Activated T-cell treated with anti-CD3 and anti-CD28 coated beads, Interleukin-2, amount 50 U/mL, for 24 hours (primary cell): ENCODE measurements around the gene TAF8.
"Not testable (repeated sequence)": the region's sequence is repeated elsewhere in the genome, so short reads cannot be mapped to it uniquely, and the experiment has no call there.

Source experiments
- DNase-seq: peaks from one replicate; pipeline ENCODE4 v3.0.0-alpha.2; 2020
- H3K27ac Mint-ChIP-seq: 2 replicates; pipeline ENCODE4 v1.8.0; 2020; ENCODE audit warnings: mild to moderate bottlenecking, mixed read lengths
- H3K27me3 Mint-ChIP-seq: 2 replicates; pipeline ENCODE4 v1.8.0; 2020; ENCODE audit warnings: mixed read lengths
- H3K36me3 Mint-ChIP-seq: 2 replicates; pipeline ENCODE4 v1.8.0; 2020; ENCODE audit warnings: low read depth, mixed read lengths
- H3K4me1 Mint-ChIP-seq: 2 replicates; pipeline ENCODE4 v1.8.0; 2020; ENCODE audit warnings: low read depth, mixed read lengths
- H3K4me3 Mint-ChIP-seq: 2 replicates; pipeline ENCODE4 v1.8.0; 2020; ENCODE audit warnings: mild to moderate bottlenecking, moderate library complexity, mixed read lengths
- H3K9me3 Mint-ChIP-seq: 2 replicates; pipeline ENCODE4 v1.8.0; 2020; ENCODE audit warnings: mixed read lengths

TAF8 gene

GRCh38 chr6:42050297-42051267 is at the start of gene TAF8:
Gene TAF8 (plus strand): TSS chr6:42050524. CDS start chr6:42050542, 18 bp downstream.
- Mint-ChIP-seq H3K4me1 (peaks cover 69% of the 10 kb centered on the region), H3K27ac (peak within 1 kb of the TSS; percentile 99), H3K36me3 (peaks cover 48% of the 10 kb centered on the region), H3K27me3 (no peaks in the 10 kb centered on the region), H3K4me3 (peak within 1 kb of the TSS; percentile 98), H3K9me3 (no peaks in the 10 kb centered on the region)
- DNase-seq, result peak; percentile 92

GRCh38 chr6:42001506-42001905 is 48.8 kb upstream of the TAF8 start:
- Mint-ChIP-seq H3K4me3 (no peak overlapping the region), H3K9me3 (no peaks in the 10 kb centered on the region), H3K36me3 (peaks cover 30% of the 10 kb centered on the region), H3K27me3 (no peaks in the 10 kb centered on the region), H3K4me1 (peaks cover 37% of the 10 kb centered on the region), H3K27ac (peak overlapping the region; percentile 83)
- peak; percentile 27 for DNase-seq

- peak overlapping the region; percentile 86 for H3K27ac Mint-ChIP-seq
- peak; percentile 25 for DNase-seq
- H3K9me3 Mint-ChIP-seq, H3K27me3 Mint-ChIP-seq, H3K4me3 Mint-ChIP-seq: not testable (repeated sequence)
- H3K36me3 Mint-ChIP-seq, result peaks cover 20% of the 10 kb centered on the region
- H3K4me1 Mint-ChIP-seq, result peaks cover 40% of the 10 kb centered on the region
These were observed 46.7 kb upstream of the TAF8 start for GRCh38 chr6:42003658-42004057.

GRCh38 chr6:42007286-42008137 is 42.8 kb upstream of the TAF8 start:
- Mint-ChIP-seq H3K27ac (peak overlapping the region; percentile 97), H3K9me3 (no peaks in the 10 kb centered on the region)

GRCh38 chr6:42008138-42008528 is 42.2 kb upstream of the TAF8 start:
- not testable (repeated sequence) for DNase-seq, H3K9me3 Mint-ChIP-seq, H3K27me3 Mint-ChIP-seq
- peaks cover 67% of the 10 kb centered on the region for H3K4me1 Mint-ChIP-seq
- peak overlapping the region; percentile 74 for H3K4me3 Mint-ChIP-seq
- H3K36me3 Mint-ChIP-seq, result peaks cover 11% of the 10 kb centered on the region
- H3K27ac Mint-ChIP-seq, result peak overlapping the region; percentile 97

More at GRCh38 chr6:42007286-42008137, 42.8 kb upstream of the TAF8 start:
- Mint-ChIP-seq H3K27me3 (no peaks in the 10 kb centered on the region), H3K4me3 (peak overlapping the region; percentile 74), H3K36me3 (peaks cover 12% of the 10 kb centered on the region), H3K4me1 (peaks cover 60% of the 10 kb centered on the region)
- DNase-seq, result peak; percentile 61

GRCh38 chr6:42009844-42010184 is 40.5 kb upstream of the TAF8 start:
- H3K4me1 Mint-ChIP-seq, result peaks cover 75% of the 10 kb centered on the region
- H3K27ac Mint-ChIP-seq, result peak overlapping the region; percentile 97
- peaks cover 2% of the 10 kb centered on the region for H3K9me3 Mint-ChIP-seq
- no peak for DNase-seq
- H3K4me3 Mint-ChIP-seq, result peak overlapping the region; percentile 69
- peaks cover 23% of the 10 kb centered on the region for H3K36me3 Mint-ChIP-seq
- H3K27me3 Mint-ChIP-seq, result no peaks in the 10 kb centered on the region

- peaks cover 26% of the 10 kb centered on the region for H3K36me3 Mint-ChIP-seq
- peak overlapping the region; percentile 97 for H3K27ac Mint-ChIP-seq
- DNase-seq, result peak; percentile 57
- H3K4me1 Mint-ChIP-seq, result peaks cover 75% of the 10 kb centered on the region
- H3K4me3 Mint-ChIP-seq, result peak overlapping the region; percentile 69
- H3K27me3 Mint-ChIP-seq, result no peaks in the 10 kb centered on the region
- peaks cover 2% of the 10 kb centered on the region for H3K9me3 Mint-ChIP-seq
These were observed 40.0 kb upstream of the TAF8 start for GRCh38 chr6:42010185-42010891.

GRCh38 chr6:42010909-42011308 is 39.4 kb upstream of the TAF8 start:
- Mint-ChIP-seq H3K4me1 (peaks cover 75% of the 10 kb centered on the region), H3K36me3 (peaks cover 26% of the 10 kb centered on the region), H3K4me3 (peak overlapping the region; percentile 69)

GRCh38 chr6:42012501-42013133 is 37.7 kb upstream of the TAF8 start:
- H3K27me3 Mint-ChIP-seq, result no peaks in the 10 kb centered on the region
- peaks cover 34% of the 10 kb centered on the region for H3K36me3 Mint-ChIP-seq
- no peak overlapping the region for H3K4me3 Mint-ChIP-seq
- peaks cover 79% of the 10 kb centered on the region for H3K4me1 Mint-ChIP-seq
- peak overlapping the region; percentile 84 for H3K27ac Mint-ChIP-seq
- H3K9me3 Mint-ChIP-seq, result peaks cover 2% of the 10 kb centered on the region
- peak; percentile 25 for DNase-seq

More at GRCh38 chr6:42010909-42011308, 39.4 kb upstream of the TAF8 start:
- Mint-ChIP-seq H3K27me3 (no peaks in the 10 kb centered on the region), H3K27ac (peak overlapping the region; percentile 97), H3K9me3 (peaks cover 2% of the 10 kb centered on the region)
- peak; percentile 25 for DNase-seq

- no peak for DNase-seq
- peaks cover 79% of the 10 kb centered on the region for H3K4me1 Mint-ChIP-seq
- no peaks in the 10 kb centered on the region for H3K27me3 Mint-ChIP-seq
- H3K4me3 Mint-ChIP-seq, result no peak overlapping the region
- H3K9me3 Mint-ChIP-seq, result peaks cover 2% of the 10 kb centered on the region
- H3K36me3 Mint-ChIP-seq, result peaks cover 34% of the 10 kb centered on the region
- H3K27ac Mint-ChIP-seq, result peak overlapping the region; percentile 84
These were observed 37.2 kb upstream of the TAF8 start for GRCh38 chr6:42013134-42013516.

GRCh38 chr6:42017021-42017643 is 33.2 kb upstream of the TAF8 start:
- H3K9me3 Mint-ChIP-seq, result peaks cover 6% of the 10 kb centered on the region
- peak overlapping the region; percentile 61 for H3K4me3 Mint-ChIP-seq
- peak overlapping the region; percentile 92 for H3K27ac Mint-ChIP-seq
- DNase-seq, result peak; percentile 59
- H3K4me1 Mint-ChIP-seq, result peaks cover 74% of the 10 kb centered on the region
- peaks cover 42% of the 10 kb centered on the region for H3K36me3 Mint-ChIP-seq
- H3K27me3 Mint-ChIP-seq, result no peaks in the 10 kb centered on the region

- Mint-ChIP-seq H3K27me3 (no peaks in the 10 kb centered on the region), H3K9me3 (peaks cover 4% of the 10 kb centered on the region), H3K4me1 (peaks cover 86% of the 10 kb centered on the region), H3K36me3 (peaks cover 38% of the 10 kb centered on the region), H3K4me3 (peak overlapping the region; percentile 33), H3K27ac (peak overlapping the region; percentile 98)
- no peak for DNase-seq
These were observed 29.4 kb upstream of the TAF8 start for GRCh38 chr6:42020967-42021366.
